GM23338 (cell line): ENCODE results near the gene ZGPAT. TPM values are rescaled to one million over a fixed set of nuclear protein-coding genes. Genes with fewer than 3 reads are reported as not detected.

ENCODE experiments used
- ATAC-seq: fragments of 200-7000 bp; cut with Tn5 transposase; 3 replicates; pipeline ENCODE4 v1.9.1; 2020
- DNase-seq: peaks from one replicate; pipeline ENCODE4 v3.0.0-alpha.2; 2015; ENCODE audit warnings: low spot score
- H2AFZ ChIP-seq: fragments of 200-600 bp; sonication (generic); 2 replicates; pipeline ENCODE4 v1.8.0; 2016; ENCODE audit warnings: antibody characterized with exemption, mild to moderate bottlenecking, moderate library complexity
- H3F3A ChIP-seq: fragments of 200-600 bp; sonication (generic); replicated peaks from 2 replicates; pipeline ENCODE4 v1.8.0; 2017; ENCODE audit warnings: antibody characterized with exemption, mixed run types, low read depth
- H3K27ac ChIP-seq: fragments of 200-600 bp; sonication (generic); 2 replicates; pipeline ENCODE4 v1.6.1; 2016; ENCODE audit warnings: low read depth
- H3K27me3 ChIP-seq: fragments of 200-600 bp; sonication (generic); 2 replicates; pipeline ENCODE4 v1.8.0; 2016; ENCODE audit warnings: mild to moderate bottlenecking, mixed run types, moderate library complexity; ENCODE audit not compliant: insufficient read depth
- H3K36me3 ChIP-seq: fragments of 200-600 bp; sonication (generic); 2 replicates; pipeline ENCODE4 v1.8.0; 2016; ENCODE audit warnings: mild to moderate bottlenecking; ENCODE audit not compliant: insufficient read depth
- H3K4me1 ChIP-seq: fragments of 200-600 bp; sonication (generic); 2 replicates; pipeline ENCODE4 v1.8.0; 2016; ENCODE audit warnings: mild to moderate bottlenecking, moderate library complexity; ENCODE audit not compliant: insufficient read depth
- H3K4me2 ChIP-seq: fragments of 200-600 bp; sonication (generic); 2 replicates; pipeline ENCODE4 v1.7.1; 2017; ENCODE audit warnings: mixed run types
- H3K4me3 ChIP-seq: fragments of 200-600 bp; sonication (generic); 2 replicates; pipeline ENCODE4 v1.6.1; 2016; ENCODE audit warnings: mixed run types
- H3K79me2 ChIP-seq: fragments of 200-600 bp; sonication (generic); replicated peaks from 2 replicates; pipeline ENCODE4 v1.8.0; 2017; ENCODE audit warnings: mild to moderate bottlenecking; ENCODE audit not compliant: insufficient read depth
- H3K9me2 ChIP-seq: fragments of 200-600 bp; sonication (generic); 2 replicates; pipeline ENCODE4 v1.8.0; 2017; ENCODE audit not compliant: insufficient read depth
- H4K20me1 ChIP-seq: fragments of 200-600 bp; sonication (generic); replicated peaks from 2 replicates; pipeline ENCODE4 v1.8.0; 2017; ENCODE audit warnings: mild to moderate bottlenecking; ENCODE audit not compliant: insufficient read depth
- H3K27ac Mint-ChIP-seq: 2 replicates; pipeline ENCODE4 v1.8.0; 2020; ENCODE audit warnings: inconsistent platforms, mild to moderate bottlenecking, moderate library complexity, mixed read lengths
- H3K27me3 Mint-ChIP-seq: 3 replicates; pipeline ENCODE4 v1.8.0; 2022; ENCODE audit warnings: low read depth, mild to moderate bottlenecking, moderate library complexity, mixed read lengths, inconsistent platforms; ENCODE audit not compliant: insufficient read depth, poor library complexity
- H3K36me3 Mint-ChIP-seq: 3 replicates; pipeline ENCODE4 v1.8.0; 2021; ENCODE audit warnings: low read depth, mild to moderate bottlenecking, inconsistent platforms, moderate library complexity, mixed read lengths
- H3K4me1 Mint-ChIP-seq: 3 replicates; pipeline ENCODE4 v1.8.0; 2020; ENCODE audit warnings: mild to moderate bottlenecking, inconsistent platforms, mixed read lengths
- H3K4me3 Mint-ChIP-seq: 3 replicates; pipeline ENCODE4 v1.8.0; 2021; ENCODE audit warnings: moderate library complexity, mild to moderate bottlenecking, inconsistent platforms, mixed read lengths
- H3K9me3 Mint-ChIP-seq: 3 replicates; pipeline ENCODE4 v1.8.0; 2020; ENCODE audit warnings: moderate library complexity, mild to moderate bottlenecking, inconsistent platforms, mixed read lengths
- EZH2 ChIP-seq: fragments of 200-600 bp; sonication (generic); IDR thresholded peaks from one replicate; pipeline ENCODE4 v1.8.0; 2017; ENCODE audit warnings: antibody characterized with exemption, mild to moderate bottlenecking, low read depth; ENCODE audit not compliant: unreplicated experiment
- EZH2phosphoT487 ChIP-seq: fragments of 200-600 bp; sonication (generic); IDR thresholded peaks from one replicate; pipeline ENCODE4 v1.8.1; 2018; ENCODE audit warnings: antibody characterized with exemption; ENCODE audit not compliant: unreplicated experiment
- JUNB ChIP-seq: IDR thresholded peaks from one replicate; pipeline ENCODE4 v1.6.1; 2016; ENCODE audit warnings: antibody characterized with exemption; ENCODE audit not compliant: unreplicated experiment
- POLR2AphosphoS5 ChIP-seq: IDR thresholded peaks from 2 replicates; pipeline ENCODE4 v1.6.1; 2016; ENCODE audit warnings: antibody characterized with exemption, low read depth
- ZNF114 ChIP-seq: fragments of 250-450 bp; sonication (Bioruptor Pico); IDR thresholded peaks from 2 replicates; pipeline ENCODE4 v1.5.0; 2020; ENCODE audit warnings: mild to moderate bottlenecking, moderate library complexity
- polyA plus RNA-seq: library from polyadenylated mRNA; unstranded; fragments of >200 nt; fragmentation: Nextera tagmentation; extraction: Ambion mirVana; gene quantifications from 2 replicates; pipeline ENCODE4 v1.2.1, GENCODE V29; 2016
- total RNA-seq: library from RNA; depleted of rRNA; stranded (reverse); fragments of >200 nt; shearing (Covaris generic); gene quantifications from 2 replicates; pipeline ENCODE4 v1.2.3, GENCODE V29; 2014
- TF ChIP-seq, protein P1 (sequence below): fragments of 250-450 bp; sonication (Bioruptor Pico); IDR thresholded peaks from 2 replicates; pipeline ENCODE4 v1.5.0; 2020; ENCODE audit warnings: mild to moderate bottlenecking, moderate library complexity
- TF ChIP-seq, protein P2 (sequence below): IDR thresholded peaks from one replicate; pipeline ENCODE4 v1.6.1; 2018; ENCODE audit warnings: antibody characterized with exemption; ENCODE audit not compliant: unreplicated experiment
- TF ChIP-seq, protein P3 (sequence below): IDR thresholded peaks from 2 replicates; pipeline ENCODE4 v1.6.1; 2016; ENCODE audit warnings: antibody characterized with exemption

Gene ZGPAT
- total and polyA plus RNA-seq, 2 experiments from 2014 or later = 25.0 to 39.2 TPM

DNA sequence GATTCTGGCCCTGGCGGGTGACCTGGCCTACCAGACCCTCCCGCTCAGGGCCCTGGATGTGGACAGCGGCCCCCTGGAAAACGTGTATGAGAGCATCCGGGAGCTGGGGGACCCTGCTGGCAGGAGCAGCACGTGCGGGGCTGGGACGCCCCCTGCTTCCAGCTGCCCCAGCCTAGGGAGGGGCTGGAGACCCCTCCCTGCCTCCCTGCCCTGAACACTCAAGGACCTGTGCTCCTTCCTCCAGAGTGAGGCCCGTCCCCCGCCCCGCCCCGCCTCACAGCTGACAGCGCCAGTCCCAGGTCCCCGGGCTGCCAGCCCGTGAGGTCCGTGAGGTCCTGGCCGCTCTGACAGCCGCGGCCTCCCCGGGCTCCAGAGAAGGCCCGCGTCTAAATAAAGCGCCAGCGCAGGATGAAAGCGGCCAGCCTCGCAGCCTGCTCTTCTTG is 30.9 kb downstream of the ZGPAT start:
- peak overlapping the region; percentile 63 for H3K4me3 ChIP-seq
- no peak overlapping the region; the same call in 1 of the 2 replicates for H2AFZ ChIP-seq
- TF ChIP-seq, protein P1, sequence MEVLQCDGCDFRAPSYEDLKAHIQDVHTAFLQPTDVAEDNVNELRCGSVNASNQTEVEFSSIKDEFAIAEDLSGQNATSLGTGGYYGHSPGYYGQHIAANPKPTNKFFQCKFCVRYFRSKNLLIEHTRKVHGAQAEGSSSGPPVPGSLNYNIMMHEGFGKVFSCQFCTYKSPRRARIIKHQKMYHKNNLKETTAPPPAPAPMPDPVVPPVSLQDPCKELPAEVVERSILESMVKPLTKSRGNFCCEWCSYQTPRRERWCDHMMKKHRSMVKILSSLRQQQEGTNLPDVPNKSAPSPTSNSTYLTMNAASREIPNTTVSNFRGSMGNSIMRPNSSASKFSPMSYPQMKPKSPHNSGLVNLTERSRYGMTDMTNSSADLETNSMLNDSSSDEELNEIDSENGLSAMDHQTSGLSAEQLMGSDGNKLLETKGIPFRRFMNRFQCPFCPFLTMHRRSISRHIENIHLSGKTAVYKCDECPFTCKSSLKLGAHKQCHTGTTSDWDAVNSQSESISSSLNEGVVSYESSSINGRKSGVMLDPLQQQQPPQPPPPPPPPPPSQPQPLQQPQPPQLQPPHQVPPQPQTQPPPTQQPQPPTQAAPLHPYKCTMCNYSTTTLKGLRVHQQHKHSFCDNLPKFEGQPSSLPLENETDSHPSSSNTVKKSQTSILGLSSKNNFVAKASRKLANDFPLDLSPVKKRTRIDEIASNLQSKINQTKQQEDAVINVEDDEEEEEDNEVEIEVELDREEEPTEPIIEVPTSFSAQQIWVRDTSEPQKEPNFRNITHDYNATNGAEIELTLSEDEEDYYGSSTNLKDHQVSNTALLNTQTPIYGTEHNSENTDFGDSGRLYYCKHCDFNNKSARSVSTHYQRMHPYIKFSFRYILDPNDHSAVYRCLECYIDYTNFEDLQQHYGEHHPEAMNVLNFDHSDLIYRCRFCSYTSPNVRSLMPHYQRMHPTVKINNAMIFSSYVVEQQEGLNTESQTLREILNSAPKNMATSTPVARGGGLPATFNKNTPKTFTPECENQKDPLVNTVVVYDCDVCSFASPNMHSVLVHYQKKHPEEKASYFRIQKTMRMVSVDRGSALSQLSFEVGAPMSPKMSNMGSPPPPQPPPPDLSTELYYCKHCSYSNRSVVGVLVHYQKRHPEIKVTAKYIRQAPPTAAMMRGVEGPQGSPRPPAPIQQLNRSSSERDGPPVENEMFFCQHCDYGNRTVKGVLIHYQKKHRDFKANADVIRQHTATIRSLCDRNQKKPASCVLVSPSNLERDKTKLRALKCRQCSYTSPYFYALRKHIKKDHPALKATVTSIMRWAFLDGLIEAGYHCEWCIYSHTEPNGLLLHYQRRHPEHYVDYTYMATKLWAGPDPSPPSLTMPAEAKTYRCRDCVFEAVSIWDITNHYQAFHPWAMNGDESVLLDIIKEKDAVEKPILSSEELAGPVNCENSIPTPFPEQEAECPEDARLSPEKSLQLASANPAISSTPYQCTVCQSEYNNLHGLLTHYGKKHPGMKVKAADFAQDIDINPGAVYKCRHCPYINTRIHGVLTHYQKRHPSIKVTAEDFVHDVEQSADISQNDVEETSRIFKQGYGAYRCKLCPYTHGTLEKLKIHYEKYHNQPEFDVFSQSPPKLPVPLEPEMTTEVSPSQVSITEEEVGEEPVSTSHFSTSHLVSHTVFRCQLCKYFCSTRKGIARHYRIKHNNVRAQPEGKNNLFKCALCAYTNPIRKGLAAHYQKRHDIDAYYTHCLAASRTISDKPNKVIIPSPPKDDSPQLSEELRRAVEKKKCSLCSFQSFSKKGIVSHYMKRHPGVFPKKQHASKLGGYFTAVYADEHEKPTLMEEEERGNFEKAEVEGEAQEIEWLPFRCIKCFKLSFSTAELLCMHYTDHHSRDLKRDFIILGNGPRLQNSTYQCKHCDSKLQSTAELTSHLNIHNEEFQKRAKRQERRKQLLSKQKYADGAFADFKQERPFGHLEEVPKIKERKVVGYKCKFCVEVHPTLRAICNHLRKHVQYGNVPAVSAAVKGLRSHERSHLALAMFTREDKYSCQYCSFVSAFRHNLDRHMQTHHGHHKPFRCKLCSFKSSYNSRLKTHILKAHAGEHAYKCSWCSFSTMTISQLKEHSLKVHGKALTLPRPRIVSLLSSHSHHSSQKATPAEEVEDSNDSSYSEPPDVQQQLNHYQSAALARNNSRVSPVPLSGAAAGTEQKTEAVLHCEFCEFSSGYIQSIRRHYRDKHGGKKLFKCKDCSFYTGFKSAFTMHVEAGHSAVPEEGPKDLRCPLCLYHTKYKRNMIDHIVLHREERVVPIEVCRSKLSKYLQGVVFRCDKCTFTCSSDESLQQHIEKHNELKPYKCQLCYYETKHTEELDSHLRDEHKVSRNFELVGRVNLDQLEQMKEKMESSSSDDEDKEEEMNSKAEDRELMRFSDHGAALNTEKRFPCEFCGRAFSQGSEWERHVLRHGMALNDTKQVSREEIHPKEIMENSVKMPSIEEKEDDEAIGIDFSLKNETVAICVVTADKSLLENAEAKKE = no peak
- TF ChIP-seq EZH2phosphoT487 = no peak
- no peak for TF ChIP-seq JUNB
- no peak for TF ChIP-seq EZH2
- TF ChIP-seq POLR2AphosphoS5 = no peak
- TF ChIP-seq, protein P2, sequence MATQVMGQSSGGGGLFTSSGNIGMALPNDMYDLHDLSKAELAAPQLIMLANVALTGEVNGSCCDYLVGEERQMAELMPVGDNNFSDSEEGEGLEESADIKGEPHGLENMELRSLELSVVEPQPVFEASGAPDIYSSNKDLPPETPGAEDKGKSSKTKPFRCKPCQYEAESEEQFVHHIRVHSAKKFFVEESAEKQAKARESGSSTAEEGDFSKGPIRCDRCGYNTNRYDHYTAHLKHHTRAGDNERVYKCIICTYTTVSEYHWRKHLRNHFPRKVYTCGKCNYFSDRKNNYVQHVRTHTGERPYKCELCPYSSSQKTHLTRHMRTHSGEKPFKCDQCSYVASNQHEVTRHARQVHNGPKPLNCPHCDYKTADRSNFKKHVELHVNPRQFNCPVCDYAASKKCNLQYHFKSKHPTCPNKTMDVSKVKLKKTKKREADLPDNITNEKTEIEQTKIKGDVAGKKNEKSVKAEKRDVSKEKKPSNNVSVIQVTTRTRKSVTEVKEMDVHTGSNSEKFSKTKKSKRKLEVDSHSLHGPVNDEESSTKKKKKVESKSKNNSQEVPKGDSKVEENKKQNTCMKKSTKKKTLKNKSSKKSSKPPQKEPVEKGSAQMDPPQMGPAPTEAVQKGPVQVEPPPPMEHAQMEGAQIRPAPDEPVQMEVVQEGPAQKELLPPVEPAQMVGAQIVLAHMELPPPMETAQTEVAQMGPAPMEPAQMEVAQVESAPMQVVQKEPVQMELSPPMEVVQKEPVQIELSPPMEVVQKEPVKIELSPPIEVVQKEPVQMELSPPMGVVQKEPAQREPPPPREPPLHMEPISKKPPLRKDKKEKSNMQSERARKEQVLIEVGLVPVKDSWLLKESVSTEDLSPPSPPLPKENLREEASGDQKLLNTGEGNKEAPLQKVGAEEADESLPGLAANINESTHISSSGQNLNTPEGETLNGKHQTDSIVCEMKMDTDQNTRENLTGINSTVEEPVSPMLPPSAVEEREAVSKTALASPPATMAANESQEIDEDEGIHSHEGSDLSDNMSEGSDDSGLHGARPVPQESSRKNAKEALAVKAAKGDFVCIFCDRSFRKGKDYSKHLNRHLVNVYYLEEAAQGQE = no peak
- TF ChIP-seq, protein P3, sequence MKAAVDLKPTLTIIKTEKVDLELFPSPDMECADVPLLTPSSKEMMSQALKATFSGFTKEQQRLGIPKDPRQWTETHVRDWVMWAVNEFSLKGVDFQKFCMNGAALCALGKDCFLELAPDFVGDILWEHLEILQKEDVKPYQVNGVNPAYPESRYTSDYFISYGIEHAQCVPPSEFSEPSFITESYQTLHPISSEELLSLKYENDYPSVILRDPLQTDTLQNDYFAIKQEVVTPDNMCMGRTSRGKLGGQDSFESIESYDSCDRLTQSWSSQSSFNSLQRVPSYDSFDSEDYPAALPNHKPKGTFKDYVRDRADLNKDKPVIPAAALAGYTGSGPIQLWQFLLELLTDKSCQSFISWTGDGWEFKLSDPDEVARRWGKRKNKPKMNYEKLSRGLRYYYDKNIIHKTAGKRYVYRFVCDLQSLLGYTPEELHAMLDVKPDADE = no peak
- no peak for TF ChIP-seq ZNF114 (CRISPR knock-in tag)
- peaks cover 12% of the 10 kb centered on the region; the same call in 1 of the 2 replicates for H3F3A ChIP-seq
- H3K27me3 ChIP-seq = peaks cover 6% of the 10 kb centered on the region
- no peaks in the 10 kb centered on the region for H3K36me3 ChIP-seq
- Mint-ChIP-seq H3K9me3 (no peaks in the 10 kb centered on the region; the same call in 2 of the 3 replicates), H3K27me3 (peaks cover 12% of the 10 kb centered on the region), H3K4me3 (peak overlapping the region; percentile 37; the same call in 1 of the 3 replicates), H3K36me3 (peaks cover 11% of the 10 kb centered on the region), H3K27ac (no peak overlapping the region), H3K4me1 (no peaks in the 10 kb centered on the region)
- peak overlapping the region; percentile 91 for H3K4me2 ChIP-seq
- ATAC-seq (peak; percentile 24), DNase-seq (peak; percentile 82)
- H3K27ac ChIP-seq = no peak overlapping the region
- H3K4me1 ChIP-seq = peaks cover 7% of the 10 kb centered on the region; the same call in 1 of the 2 replicates
- H3K79me2 ChIP-seq = no peaks in the 10 kb centered on the region
- H4K20me1 ChIP-seq = no peaks in the 10 kb centered on the region
- no peaks in the 10 kb centered on the region for H3K9me2 ChIP-seq
